Gastroesophageal sphincter (tissue), 4 donors: ENCODE data around the gene OR4F6. TPM values are rescaled to one million over a fixed set of nuclear protein-coding genes. Genes with fewer than 3 reads are reported as not detected.
"Not testable (repeated sequence)": the region's sequence is repeated elsewhere in the genome, so short reads cannot be mapped to it uniquely, and the experiment has no call there.

Experiments
- ATAC-seq: fragments of 150-250 bp; one replicate; pipeline ENCODE4 v1.9.1; 2016; ENCODE audit warnings: mild to moderate bottlenecking, moderate library complexity
- H3K27ac ChIP-seq, 4 donors: fragments of 200-600 bp; sonication (generic) in 3 of 4; 1 replicate in 3 of 4; 2 replicates in 1 of 4; pipeline ENCODE4 v1.5.1; 2016 to 2019
- H3K27me3 ChIP-seq: fragments of 200-600 bp; sonication (generic); one replicate; pipeline ENCODE4 v1.5.1; 2019
- H3K36me3 ChIP-seq, 2 donors: fragments of 200-600 bp; sonication (generic); one replicate each; pipeline ENCODE4 v1.5.1; 2019; ENCODE audit warnings: control low read depth in 1 of 2
- H3K4me1 ChIP-seq, 3 donors: fragments of 200-600 bp; sonication (generic); 1 replicate in 2 of 3; 2 replicates in 1 of 3; pipeline ENCODE4 v1.5.1; 2016 to 2019; ENCODE audit warnings: control low read depth in 2 of 3
- H3K4me3 ChIP-seq, 2 donors: fragments of 200-600 bp; sonication (generic); one replicate each; pipeline ENCODE4 v1.5.1; 2019; ENCODE audit warnings: mild to moderate bottlenecking in 1 of 2, moderate library complexity in 1 of 2
- H3K9me3 ChIP-seq, 3 donors: fragments of 200-600 bp; sonication (generic); one replicate each; pipeline ENCODE4 v1.5.1; 2017 to 2019; ENCODE audit warnings: control low read depth in 2 of 3
- EP300 ChIP-seq: sonication (generic); formaldehyde crosslinking; IDR thresholded peaks from one replicate; pipeline ENCODE4 v1.6.1; 2017; ENCODE audit warnings: antibody characterized with exemption, mild to moderate bottlenecking
- POLR2A ChIP-seq, 2 donors: fragments of 450-650 bp; IDR thresholded peaks; one replicate each; pipeline ENCODE4 v1.6.1; 2017; ENCODE audit warnings: antibody characterized with exemption in 2 of 2, mild to moderate bottlenecking in 2 of 2, moderate library complexity in 1 of 2
- POLR2AphosphoS5 ChIP-seq: sonication (generic); formaldehyde crosslinking; IDR thresholded peaks from one replicate; pipeline ENCODE4 v1.6.1; 2017; ENCODE audit warnings: antibody characterized with exemption
- WGBS, 2 donors: methylation state at CpG; one replicate each; pipeline ENCODE4 v1.1.5; 2018; ENCODE audit warnings: low coverage in 1 of 2; 5-methylcytosine and 5-hydroxymethylcytosine counted together
- total RNA-seq, 4 donors: library from RNA; depleted of rRNA; stranded (reverse); fragments of >200 nt; gene quantifications; one replicate each; pipeline ENCODE4 v1.1.0, GENCODE V29; 2016
- TF ChIP-seq, protein P1 (sequence below), 4 experiments: fragments of 200-600 bp in 2 of 4; fragments of 450-650 bp in 2 of 4; sonication (generic) in 1 of 4; IDR thresholded peaks; one replicate each; pipeline ENCODE4 v1.5.1; 2017 to 2019; ENCODE audit warnings: antibody characterized with exemption in 4 of 4, mild to moderate bottlenecking in 2 of 4, moderate library complexity in 2 of 4

Gene OR4F6, protein sequence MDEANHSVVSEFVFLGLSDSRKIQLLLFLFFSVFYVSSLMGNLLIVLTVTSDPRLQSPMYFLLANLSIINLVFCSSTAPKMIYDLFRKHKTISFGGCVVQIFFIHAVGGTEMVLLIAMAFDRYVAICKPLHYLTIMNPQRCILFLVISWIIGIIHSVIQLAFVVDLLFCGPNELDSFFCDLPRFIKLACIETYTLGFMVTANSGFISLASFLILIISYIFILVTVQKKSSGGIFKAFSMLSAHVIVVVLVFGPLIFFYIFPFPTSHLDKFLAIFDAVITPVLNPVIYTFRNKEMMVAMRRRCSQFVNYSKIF
- total RNA-seq, result not detected

DNA sequence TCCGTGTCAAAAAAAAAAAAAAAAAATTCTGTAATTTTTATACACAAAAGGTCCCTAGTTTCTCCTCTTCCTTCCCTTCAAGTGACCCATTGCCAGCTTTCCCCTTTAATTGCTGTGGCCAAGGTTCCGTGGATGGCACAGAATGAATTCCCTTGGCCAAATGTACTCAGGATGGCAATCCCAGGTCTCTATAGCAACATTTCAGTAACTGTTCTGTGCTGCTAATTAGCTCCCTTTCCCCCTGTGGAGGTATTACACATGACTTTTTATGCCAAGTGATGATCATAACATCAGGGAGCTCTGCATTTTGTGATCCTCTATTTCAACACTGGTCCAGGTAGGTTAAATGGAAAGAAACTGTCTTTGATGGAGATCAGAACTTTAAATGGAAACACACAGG, at the start of gene OR4F6:
OR4F6 (plus strand) TSS at position 301 of the 400 bp plus-strand sequence. CDS start 2,211 bp downstream, outside the sequence.
- no peak for ATAC-seq
- Histone ChIP-seq H3K27me3 (peaks cover 4% of the 10 kb centered on the region), H3K4me1 (no peaks in the 10 kb centered on the region), H3K4me3 (no peak within 1 kb of the TSS), H3K9me3 (no peaks in the 10 kb centered on the region), H3K36me3 (no peaks in the 10 kb centered on the region), H3K27ac (no peak within 1 kb of the TSS)
- WGBS, 2 donors, result 71 to 78% methylated on average over 1 to 2 of the region's 2 CpGs
- TF ChIP-seq EP300, result no peak
- TF ChIP-seq, protein P1, sequence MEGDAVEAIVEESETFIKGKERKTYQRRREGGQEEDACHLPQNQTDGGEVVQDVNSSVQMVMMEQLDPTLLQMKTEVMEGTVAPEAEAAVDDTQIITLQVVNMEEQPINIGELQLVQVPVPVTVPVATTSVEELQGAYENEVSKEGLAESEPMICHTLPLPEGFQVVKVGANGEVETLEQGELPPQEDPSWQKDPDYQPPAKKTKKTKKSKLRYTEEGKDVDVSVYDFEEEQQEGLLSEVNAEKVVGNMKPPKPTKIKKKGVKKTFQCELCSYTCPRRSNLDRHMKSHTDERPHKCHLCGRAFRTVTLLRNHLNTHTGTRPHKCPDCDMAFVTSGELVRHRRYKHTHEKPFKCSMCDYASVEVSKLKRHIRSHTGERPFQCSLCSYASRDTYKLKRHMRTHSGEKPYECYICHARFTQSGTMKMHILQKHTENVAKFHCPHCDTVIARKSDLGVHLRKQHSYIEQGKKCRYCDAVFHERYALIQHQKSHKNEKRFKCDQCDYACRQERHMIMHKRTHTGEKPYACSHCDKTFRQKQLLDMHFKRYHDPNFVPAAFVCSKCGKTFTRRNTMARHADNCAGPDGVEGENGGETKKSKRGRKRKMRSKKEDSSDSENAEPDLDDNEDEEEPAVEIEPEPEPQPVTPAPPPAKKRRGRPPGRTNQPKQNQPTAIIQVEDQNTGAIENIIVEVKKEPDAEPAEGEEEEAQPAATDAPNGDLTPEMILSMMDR (IDR thresholded peaks at IDR 0.05), result no peak
- no peak for TF ChIP-seq POLR2AphosphoS5
- no peak for TF ChIP-seq POLR2A (IDR thresholded peaks at IDR 0.05)

DNA sequence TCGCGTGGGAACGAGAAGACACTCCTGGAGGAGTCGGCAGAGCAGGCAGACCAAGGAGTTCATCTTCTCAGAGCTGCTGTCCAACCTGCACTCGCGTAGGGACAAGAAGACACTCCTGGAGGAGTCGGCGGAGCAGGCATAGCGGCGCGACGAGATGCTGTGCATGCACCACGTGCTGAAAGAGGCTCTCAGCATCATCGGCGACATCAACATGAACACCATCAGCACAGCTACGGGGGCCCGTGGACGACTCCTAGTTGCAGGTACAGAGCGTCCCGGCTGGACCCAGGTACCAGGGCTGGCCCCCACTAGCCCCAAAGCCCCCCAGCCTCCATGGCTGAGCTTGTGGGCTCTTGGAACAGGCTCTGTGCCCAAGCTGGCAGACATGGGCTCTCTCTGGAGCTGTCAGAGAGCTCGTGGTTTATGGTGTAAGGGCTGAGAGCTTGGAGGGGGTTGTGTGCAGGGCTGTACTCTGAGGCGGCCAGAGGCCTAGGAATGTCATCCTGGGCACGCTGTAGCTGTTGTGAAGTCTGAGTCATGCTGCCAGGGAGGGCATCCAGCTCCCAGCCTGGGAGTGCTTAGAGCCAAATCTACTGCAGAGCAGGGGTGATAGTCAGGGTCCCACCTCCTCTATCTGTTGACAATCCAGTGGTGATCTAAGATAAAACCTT, 38.5 kb upstream of the OR4F6 start:
- H3K27me3 ChIP-seq, result not testable (repeated sequence)
- no CpG with 5 or more reads among the region's 23 CpGs for WGBS, 2 donors

DNA sequence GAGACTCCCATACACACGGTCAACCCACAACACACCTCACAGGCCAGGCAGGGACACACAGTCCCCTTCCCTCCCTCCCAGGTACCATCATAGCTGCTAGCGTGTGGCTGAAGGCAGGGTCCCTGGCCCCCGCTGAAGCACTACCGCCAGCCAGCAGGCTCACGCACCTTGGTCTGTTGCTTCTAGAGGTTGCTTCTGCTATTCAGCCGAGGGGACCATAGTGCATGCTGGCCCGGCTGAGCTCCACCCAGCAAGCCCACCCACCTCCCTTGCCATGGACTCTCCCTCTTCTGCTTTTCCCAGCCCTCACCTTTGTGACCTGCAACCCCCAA, 38.0 kb upstream of the OR4F6 start:
- not testable (repeated sequence) for ATAC-seq, H3K27ac ChIP-seq

More for the DNA sequence above, 38.5 kb upstream of the OR4F6 start:
- H3K4me3 ChIP-seq, H3K27ac ChIP-seq, ATAC-seq, H3K4me1 ChIP-seq, H3K9me3 ChIP-seq, H3K36me3 ChIP-seq: not testable (repeated sequence)

DNA sequence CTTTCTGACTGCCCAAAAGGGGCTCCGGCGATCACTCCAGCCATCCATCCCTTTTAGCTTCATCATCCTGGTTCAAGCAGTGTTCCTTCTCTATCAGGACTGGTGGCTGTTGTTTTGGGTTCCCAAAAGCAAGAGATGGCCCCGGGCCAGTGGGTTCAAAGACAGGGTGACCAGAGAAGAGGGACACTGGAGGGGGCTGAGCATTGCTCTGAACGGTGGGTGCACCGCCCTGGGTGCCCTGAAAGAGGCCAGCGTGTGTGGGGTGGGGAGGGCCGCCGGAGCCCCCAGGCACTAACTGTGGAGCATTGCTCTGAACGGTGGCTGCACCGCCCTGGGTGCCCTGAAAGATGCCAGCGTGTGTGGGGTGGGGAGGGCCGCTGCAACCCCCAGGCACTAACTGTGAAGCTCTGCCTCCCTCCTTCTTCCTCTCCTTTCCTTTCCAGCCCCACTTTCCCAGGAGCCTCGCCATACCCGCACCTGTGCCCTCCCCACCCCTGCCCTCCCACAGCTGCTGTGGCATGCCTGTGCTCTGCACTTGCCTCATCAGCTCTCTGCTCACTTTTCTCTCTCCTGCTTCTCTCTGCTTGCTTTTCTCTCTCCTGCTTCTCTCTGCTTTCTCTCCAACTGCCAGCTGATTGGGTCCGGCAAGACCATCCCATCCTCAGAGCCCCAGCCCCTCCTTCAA, 37.4 kb upstream of the OR4F6 start:
- Histone ChIP-seq H3K27ac (no peak overlapping the region), H3K4me1 (no peaks in the 10 kb centered on the region), H3K27me3 (no peaks in the 10 kb centered on the region), H3K36me3 (no peaks in the 10 kb centered on the region), H3K4me3 (no peak overlapping the region), H3K9me3 (no peaks in the 10 kb centered on the region)
- no peak for ATAC-seq
- TF ChIP-seq POLR2AphosphoS5 (no peak), POLR2A (IDR thresholded peaks at IDR 0.05) (no peak), EP300 (no peak)
- TF ChIP-seq, protein P1 (IDR thresholded peaks at IDR 0.05), result no peak
- 90 to 91% methylated on average over 3 to 7 of the region's 15 CpGs for WGBS, 2 donors

More for the DNA sequence above, 38.0 kb upstream of the OR4F6 start:
- not testable (repeated sequence) for H3K4me3 ChIP-seq, H3K9me3 ChIP-seq, H3K4me1 ChIP-seq, H3K36me3 ChIP-seq, H3K27me3 ChIP-seq
- WGBS, 2 donors, result 100% methylated on average over 2 of the region's 7 CpGs; no CpG with 5 or more reads in 1 of the 2 donors

DNA sequence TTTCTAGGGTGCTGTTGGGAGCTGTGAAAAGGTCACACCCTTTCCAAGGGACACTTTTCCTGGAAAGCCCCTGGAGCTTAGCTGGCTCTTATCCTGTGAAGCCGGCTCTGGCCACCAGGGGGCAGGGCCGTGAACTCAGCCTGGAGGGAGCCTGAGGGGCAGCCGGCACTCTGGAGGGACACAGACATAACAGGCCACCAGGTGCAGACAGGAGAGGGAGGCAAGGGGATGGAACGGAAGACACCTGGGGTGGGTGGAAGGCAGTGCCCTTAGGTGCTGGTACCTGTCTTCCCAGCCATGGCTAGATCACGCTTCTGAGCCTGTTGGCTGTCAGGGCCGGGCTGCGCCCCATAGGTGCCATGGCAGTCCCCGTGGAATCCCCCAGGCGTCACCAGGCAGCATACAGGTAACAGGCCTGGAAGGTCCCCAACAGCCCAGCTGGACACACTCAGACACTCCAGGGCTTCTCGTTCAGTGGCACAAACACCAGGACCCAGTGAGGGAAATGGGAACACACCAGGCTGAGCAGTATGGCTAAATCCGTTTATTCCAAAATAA, 36.1 kb upstream of the OR4F6 start:
- H3K4me1 ChIP-seq, ATAC-seq, H3K36me3 ChIP-seq, H3K27ac ChIP-seq, H3K27me3 ChIP-seq, H3K4me3 ChIP-seq, H3K9me3 ChIP-seq: not testable (repeated sequence)
- no CpG with 5 or more reads among the region's 11 CpGs for WGBS, 2 donors

DNA sequence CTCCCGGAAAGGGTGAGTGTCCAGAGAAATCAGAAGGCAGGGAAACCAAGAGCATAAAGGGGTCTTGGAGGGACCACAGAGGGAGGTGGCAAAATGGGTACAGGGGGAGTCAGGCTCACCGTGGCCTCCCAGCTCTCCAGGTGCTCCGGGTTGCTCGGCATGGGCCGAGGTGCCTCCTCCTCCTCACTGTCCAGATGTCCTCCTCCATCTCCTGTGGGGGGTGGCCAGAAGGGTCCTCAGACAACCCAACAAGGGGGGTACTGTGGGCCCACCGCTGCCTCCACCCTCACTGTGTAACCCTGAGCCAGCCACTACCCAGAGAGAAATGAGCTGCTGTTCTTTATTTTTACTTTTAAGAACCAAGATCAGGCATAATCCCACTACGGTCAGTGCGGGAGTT, 30.4 kb upstream of the OR4F6 start:
- 92 to 100% methylated on average over 1 to 6 of the region's 8 CpGs for WGBS, 2 donors
- Histone ChIP-seq H3K27ac (no peak overlapping the region), H3K4me1 (no peaks in the 10 kb centered on the region), H3K27me3 (peaks cover 7% of the 10 kb centered on the region), H3K36me3 (peaks cover 0 to 6% of the 10 kb centered on the region in 2 donors), H3K4me3 (no peak overlapping the region), H3K9me3 (no peaks in the 10 kb centered on the region)
- TF ChIP-seq, protein P1 (IDR thresholded peaks at IDR 0.05), result no peak
- TF ChIP-seq POLR2A (IDR thresholded peaks at IDR 0.05) (no peak), EP300 (no peak), POLR2AphosphoS5 (no peak)
- no peak for ATAC-seq
